Liver (tissue), 9 donors: ENCODE results near the gene NUDT14. TPM values are rescaled to one million over a fixed set of nuclear protein-coding genes. Genes with fewer than 3 reads are reported as not detected.

ENCODE experiments used
- DNase-seq: peaks from one replicate; pipeline ENCODE4 v3.0.0-alpha.2; 2017; ENCODE audit warnings: low spot score
- H3K27ac ChIP-seq, 2 donors: one replicate each; pipeline ENCODE4 v1.7.0; 2013; ENCODE audit warnings: inconsistent platforms in 2 of 2, low read length in 2 of 2, control low read depth in 1 of 2, low read depth in 1 of 2, mild to moderate bottlenecking in 1 of 2
- H3K27me3 ChIP-seq, 4 donors: one replicate each; pipeline versions ENCODE4 v1.6.1 to v1.7.0; 2013; ENCODE audit warnings: low read length in 3 of 4, inconsistent platforms in 1 of 4, mild to moderate bottlenecking in 1 of 4, moderate library complexity in 1 of 4; ENCODE audit not compliant: control insufficient read depth in 4 of 4, insufficient read depth in 4 of 4
- H3K36me3 ChIP-seq, 4 donors: one replicate each; pipeline versions ENCODE4 v1.6.1 to v1.7.0; 2013; ENCODE audit warnings: low read length in 3 of 4, mild to moderate bottlenecking in 3 of 4, low read depth in 1 of 4, moderate library complexity in 1 of 4; ENCODE audit not compliant: control insufficient read depth in 4 of 4, insufficient read depth in 3 of 4
- H3K4me1 ChIP-seq, 4 donors: one replicate each; pipeline versions ENCODE4 v1.6.1 to v1.7.0; 2013; ENCODE audit warnings: low read length in 3 of 4, mild to moderate bottlenecking in 3 of 4, moderate library complexity in 1 of 4; ENCODE audit not compliant: control insufficient read depth in 4 of 4, insufficient read depth in 4 of 4
- H3K4me3 ChIP-seq, 3 donors: one replicate each; pipeline versions ENCODE4 v1.6.1 to v1.7.0; 2013; ENCODE audit warnings: low read length in 3 of 3, control low read depth in 1 of 3, low read depth in 1 of 3, mild to moderate bottlenecking in 1 of 3
- H3K9ac ChIP-seq, 2 donors: one replicate each; pipeline ENCODE4 v1.7.0; 2013; ENCODE audit warnings: low read length in 2 of 2, mild to moderate bottlenecking in 2 of 2, moderate library complexity in 2 of 2, control low read depth in 1 of 2, low read depth in 1 of 2
- H3K9me3 ChIP-seq, 4 donors: one replicate each; pipeline versions ENCODE4 v1.6.1 to v1.7.0; 2013; ENCODE audit warnings: low read length in 3 of 4; ENCODE audit not compliant: control insufficient read depth in 4 of 4
- FOXA1 ChIP-seq: IDR thresholded peaks from 2 replicates; pipeline ENCODE4 v1.6.1; 2016; ENCODE audit warnings: antibody characterized with exemption
- FOXA2 ChIP-seq: IDR thresholded peaks from 2 replicates; pipeline ENCODE4 v1.6.1; 2016; ENCODE audit warnings: antibody characterized with exemption
- GABPA ChIP-seq, 2 donors: IDR thresholded peaks in 1 of 2; conservative IDR thresholded peaks in 1 of 2; 2 replicates each; pipeline ENCODE4 v1.6.1; 2016; ENCODE audit warnings: antibody characterized with exemption in 2 of 2, mild to moderate bottlenecking in 1 of 2, moderate library complexity in 1 of 2
- HNF4G ChIP-seq: IDR thresholded peaks from 2 replicates; pipeline ENCODE4 v1.6.1; 2016; ENCODE audit warnings: antibody characterized with exemption
- RXRA ChIP-seq, 2 donors: IDR thresholded peaks; 2 replicates each; pipeline ENCODE4 v1.6.1; 2017 to 2018; ENCODE audit warnings: antibody characterized with exemption in 2 of 2, mild to moderate bottlenecking in 1 of 2
- TAF1 ChIP-seq: conservative IDR thresholded peaks from 2 replicates; pipeline ENCODE4 v1.6.1; 2016; ENCODE audit warnings: antibody characterized with exemption, mild to moderate bottlenecking
- WGBS: extraction: QIAGEN DNeasy Blood & Tissue Kit; methylation state at CpG from one replicate; pipeline ENCODE4 v1.1.7; 2013; 5-methylcytosine and 5-hydroxymethylcytosine counted together
- polyA plus RNA-seq, 2 donors: library from polyadenylated mRNA; stranded (reverse) in 1 of 2; unstranded in 1 of 2; fragments of 200-250 nt in 1 of 2; fragments of >200 nt in 1 of 2; fragmentation: Nextera tagmentation in 1 of 2; extraction: Ambion mirVana in 1 of 2; gene quantifications; one replicate each; pipeline versions ENCODE4 v1.2.1 to v1.2.3, GENCODE V29; 2013 to 2015
- total RNA-seq, 2 donors: library from RNA; depleted of rRNA; stranded (reverse); fragments of >200 nt; gene quantifications; one replicate each; pipeline ENCODE4 v1.2.3, GENCODE V29; 2014
- TF ChIP-seq, protein P1 (sequence below): IDR thresholded peaks from 2 replicates; pipeline ENCODE4 v1.6.1; 2016; ENCODE audit warnings: antibody characterized with exemption
- TF ChIP-seq, protein P2 (sequence below): IDR thresholded peaks from 2 replicates; pipeline ENCODE4 v1.6.1; 2016; ENCODE audit warnings: antibody characterized with exemption
- TF ChIP-seq, protein P3 (sequence below): IDR thresholded peaks from 2 replicates; pipeline ENCODE4 v1.6.1; 2016; ENCODE audit warnings: antibody characterized with exemption, mild to moderate bottlenecking
- donor health status: healthy.
- donor health status: healthy.
- donor health status: healthy.
- donor health status: healthy.
- donor health status: healthy.

Gene NUDT14
- total and polyA plus RNA-seq, 4 donors, result 3.8 to 24.2 (median 8.0) TPM

DNA sequence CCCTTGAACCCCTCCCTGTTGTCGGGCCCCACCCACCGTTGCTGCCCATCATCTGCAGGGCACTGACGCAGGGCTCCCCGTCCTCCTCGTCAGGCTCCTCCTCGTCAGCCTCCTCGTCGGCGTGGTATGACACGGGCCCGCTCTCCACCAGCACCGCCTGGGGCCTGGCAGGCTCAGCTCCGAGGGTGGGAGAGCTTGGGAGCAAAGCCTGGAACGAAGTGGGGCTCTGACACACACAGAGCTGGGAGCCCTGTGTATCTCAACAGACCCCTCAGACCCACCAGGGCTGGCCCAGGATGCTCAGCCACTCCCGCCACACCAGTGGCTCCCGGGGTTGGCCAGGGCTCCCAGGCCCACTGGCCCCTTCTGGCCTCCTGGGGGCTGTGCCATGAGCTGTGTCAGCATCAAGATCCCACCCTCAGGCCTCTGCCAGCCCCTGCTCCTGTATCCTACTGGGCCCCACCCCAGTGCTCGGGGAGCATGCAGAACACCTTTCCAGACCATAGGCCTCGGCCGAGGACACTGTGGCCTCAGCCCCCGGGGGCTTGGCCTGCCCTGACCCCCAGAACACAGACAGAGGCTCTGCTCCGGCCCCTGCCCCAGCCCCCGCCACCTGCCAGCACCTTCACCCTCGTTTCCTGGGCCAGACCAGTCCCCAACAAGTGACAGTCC is 30.1 kb upstream of the NUDT14 start:
- Histone ChIP-seq H3K4me3 (no peak overlapping the region), H3K9me3 (no peaks in the 10 kb centered on the region), H3K4me1 (peaks cover 0 to 2% (median 0%) of the 10 kb centered on the region in 4 donors), H3K27ac (no peak overlapping the region), H3K36me3 (peaks cover 0 to 17% (median 2%) of the 10 kb centered on the region in 4 donors), H3K9ac (no peak overlapping the region), H3K27me3 (no peaks in the 10 kb centered on the region)
- no peak for TF ChIP-seq HNF4G
- TF ChIP-seq, protein P1, sequence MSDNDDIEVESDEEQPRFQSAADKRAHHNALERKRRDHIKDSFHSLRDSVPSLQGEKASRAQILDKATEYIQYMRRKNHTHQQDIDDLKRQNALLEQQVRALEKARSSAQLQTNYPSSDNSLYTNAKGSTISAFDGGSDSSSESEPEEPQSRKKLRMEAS, result no peak
- no peak for TF ChIP-seq GABPA (IDR thresholded peaks at IDR 0.05 in 1 of 2, conservative IDR thresholded peaks at IDR 0.05 in 1 of 2)
- no peak for TF ChIP-seq RXRA (IDR thresholded peaks at IDR 0.05)
- WGBS, result 97% methylated on average over 23 of the region's 23 CpGs
- no peak for DNase-seq

DNA sequence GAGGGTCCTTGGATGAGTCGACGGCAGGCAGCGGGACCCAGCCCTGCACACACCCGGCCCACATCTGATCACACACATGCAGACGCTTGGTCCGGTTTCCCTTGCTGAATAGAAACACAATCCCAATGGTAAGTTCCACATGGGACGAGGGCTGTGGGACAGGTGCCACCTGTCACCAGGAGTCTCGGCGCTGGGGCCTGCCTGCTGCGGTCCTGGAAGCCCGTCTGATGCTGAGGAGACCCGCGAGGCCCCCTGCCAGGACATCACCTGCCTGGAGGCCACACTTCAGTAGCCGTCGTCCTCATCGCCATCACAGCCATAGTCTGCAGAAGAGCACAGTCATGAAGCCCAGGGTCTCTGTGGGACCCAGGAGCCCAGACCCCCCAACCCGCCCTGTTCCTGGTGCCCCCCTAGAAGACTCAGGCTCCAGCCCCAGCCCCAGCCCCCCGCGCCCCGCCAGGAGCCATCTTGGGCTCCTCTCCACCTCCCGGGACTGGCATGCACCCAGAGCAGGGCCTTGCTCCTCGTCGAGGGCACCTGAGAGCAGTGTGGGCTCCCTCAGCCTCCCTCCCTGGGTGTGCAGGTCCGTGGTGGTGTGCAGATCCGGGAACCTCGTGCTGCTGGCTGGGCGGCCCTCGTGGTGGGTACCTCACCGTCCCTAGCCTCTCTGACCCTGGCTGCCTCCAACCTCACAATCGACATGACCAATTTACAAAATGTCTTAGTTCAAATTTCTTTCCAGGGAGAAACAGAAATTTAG is 29.3 kb upstream of the NUDT14 start:
- peaks cover under 1 to 9% (median 6%) of the 10 kb centered on the region in 4 donors for H3K4me1 ChIP-seq

More for the DNA sequence above, 29.3 kb upstream of the NUDT14 start:
- Histone ChIP-seq H3K36me3 (peaks cover 0 to 17% (median 2%) of the 10 kb centered on the region in 4 donors), H3K27ac (no peak overlapping the region), H3K9ac (no peak overlapping the region), H3K4me3 (no peak overlapping the region), H3K27me3 (no peaks in the 10 kb centered on the region), H3K9me3 (no peaks in the 10 kb centered on the region)
- TF ChIP-seq FOXA1 (no peak), TAF1 (no peak), FOXA2 (no peak)
- TF ChIP-seq, protein P2, sequence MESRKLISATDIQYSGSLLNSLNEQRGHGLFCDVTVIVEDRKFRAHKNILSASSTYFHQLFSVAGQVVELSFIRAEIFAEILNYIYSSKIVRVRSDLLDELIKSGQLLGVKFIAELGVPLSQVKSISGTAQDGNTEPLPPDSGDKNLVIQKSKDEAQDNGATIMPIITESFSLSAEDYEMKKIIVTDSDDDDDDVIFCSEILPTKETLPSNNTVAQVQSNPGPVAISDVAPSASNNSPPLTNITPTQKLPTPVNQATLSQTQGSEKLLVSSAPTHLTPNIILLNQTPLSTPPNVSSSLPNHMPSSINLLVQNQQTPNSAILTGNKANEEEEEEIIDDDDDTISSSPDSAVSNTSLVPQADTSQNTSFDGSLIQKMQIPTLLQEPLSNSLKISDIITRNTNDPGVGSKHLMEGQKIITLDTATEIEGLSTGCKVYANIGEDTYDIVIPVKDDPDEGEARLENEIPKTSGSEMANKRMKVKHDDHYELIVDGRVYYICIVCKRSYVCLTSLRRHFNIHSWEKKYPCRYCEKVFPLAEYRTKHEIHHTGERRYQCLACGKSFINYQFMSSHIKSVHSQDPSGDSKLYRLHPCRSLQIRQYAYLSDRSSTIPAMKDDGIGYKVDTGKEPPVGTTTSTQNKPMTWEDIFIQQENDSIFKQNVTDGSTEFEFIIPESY, result no peak
- TF ChIP-seq, protein P3, sequence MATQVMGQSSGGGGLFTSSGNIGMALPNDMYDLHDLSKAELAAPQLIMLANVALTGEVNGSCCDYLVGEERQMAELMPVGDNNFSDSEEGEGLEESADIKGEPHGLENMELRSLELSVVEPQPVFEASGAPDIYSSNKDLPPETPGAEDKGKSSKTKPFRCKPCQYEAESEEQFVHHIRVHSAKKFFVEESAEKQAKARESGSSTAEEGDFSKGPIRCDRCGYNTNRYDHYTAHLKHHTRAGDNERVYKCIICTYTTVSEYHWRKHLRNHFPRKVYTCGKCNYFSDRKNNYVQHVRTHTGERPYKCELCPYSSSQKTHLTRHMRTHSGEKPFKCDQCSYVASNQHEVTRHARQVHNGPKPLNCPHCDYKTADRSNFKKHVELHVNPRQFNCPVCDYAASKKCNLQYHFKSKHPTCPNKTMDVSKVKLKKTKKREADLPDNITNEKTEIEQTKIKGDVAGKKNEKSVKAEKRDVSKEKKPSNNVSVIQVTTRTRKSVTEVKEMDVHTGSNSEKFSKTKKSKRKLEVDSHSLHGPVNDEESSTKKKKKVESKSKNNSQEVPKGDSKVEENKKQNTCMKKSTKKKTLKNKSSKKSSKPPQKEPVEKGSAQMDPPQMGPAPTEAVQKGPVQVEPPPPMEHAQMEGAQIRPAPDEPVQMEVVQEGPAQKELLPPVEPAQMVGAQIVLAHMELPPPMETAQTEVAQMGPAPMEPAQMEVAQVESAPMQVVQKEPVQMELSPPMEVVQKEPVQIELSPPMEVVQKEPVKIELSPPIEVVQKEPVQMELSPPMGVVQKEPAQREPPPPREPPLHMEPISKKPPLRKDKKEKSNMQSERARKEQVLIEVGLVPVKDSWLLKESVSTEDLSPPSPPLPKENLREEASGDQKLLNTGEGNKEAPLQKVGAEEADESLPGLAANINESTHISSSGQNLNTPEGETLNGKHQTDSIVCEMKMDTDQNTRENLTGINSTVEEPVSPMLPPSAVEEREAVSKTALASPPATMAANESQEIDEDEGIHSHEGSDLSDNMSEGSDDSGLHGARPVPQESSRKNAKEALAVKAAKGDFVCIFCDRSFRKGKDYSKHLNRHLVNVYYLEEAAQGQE, result no peak
- TF ChIP-seq, protein P1, result no peak
- 97% methylated on average over 30 of the region's 30 CpGs for WGBS
- no peak for DNase-seq
